WTC11 (cell line): Measurements from ENCODE around the gene ODAD4. TPM values are rescaled to one million over a fixed set of nuclear protein-coding genes. Genes with fewer than 3 reads are reported as not detected.

Experiments
- ATAC-seq: fragments of 200-7000 bp; cut with Tn5 transposase; 2 replicates; pipeline ENCODE4 v1.10.0; 2021; ENCODE audit warnings: mild to moderate bottlenecking, moderate library complexity
- CTCF ChIA-PET: fragments of 300-600 bp; sonication (Branson Sonifier 250); formaldehyde crosslinking; loops from one replicate; lab custom pipeline; 2021; ENCODE audit warnings: antibody characterized with exemption; lab: Charles Lee
- POLR2A ChIA-PET: fragments of 350-600 bp; sonication (Branson Sonifier 250); formaldehyde crosslinking; loops from one replicate; lab custom pipeline; 2021; ENCODE audit warnings: antibody characterized with exemption; lab: Charles Lee
- DNase-seq: peaks from one replicate; pipeline ENCODE4 v3.0.0; 2021; ENCODE audit warnings: low spot score
- H3K27ac Mint-ChIP-seq: 2 replicates; pipeline ENCODE4 v1.8.0; 2021; ENCODE audit warnings: mixed read lengths
- H3K27me3 Mint-ChIP-seq: 2 replicates; pipeline ENCODE4 v1.8.0; 2021; ENCODE audit warnings: low read depth, mild to moderate bottlenecking, moderate library complexity, mixed read lengths
- H3K36me3 Mint-ChIP-seq: 2 replicates; pipeline ENCODE4 v1.8.0; 2021; ENCODE audit warnings: mixed read lengths
- H3K4me1 Mint-ChIP-seq: 2 replicates; pipeline ENCODE4 v1.8.0; 2022; ENCODE audit warnings: mixed read lengths
- H3K4me3 Mint-ChIP-seq: 2 replicates; pipeline ENCODE4 v1.8.0; 2021; ENCODE audit warnings: mild to moderate bottlenecking, moderate library complexity, mixed read lengths
- H3K9me3 Mint-ChIP-seq: 2 replicates; pipeline ENCODE4 v1.8.0; 2021; ENCODE audit warnings: mixed read lengths
- E2F4 ChIP-seq: sonication (generic); formaldehyde crosslinking; IDR thresholded peaks from 2 replicates; pipeline ENCODE4 v1.8.1; 2022; ENCODE audit warnings: low read depth, mild to moderate bottlenecking, moderate library complexity, missing genetic modification reagents, borderline replicate concordance
- ESRRA ChIP-seq: sonication (generic); formaldehyde crosslinking; IDR thresholded peaks from 2 replicates; pipeline ENCODE4 v1.8.1; 2022; ENCODE audit warnings: mild to moderate bottlenecking, missing genetic modification reagents, borderline replicate concordance
- ETV6 ChIP-seq: sonication (generic); formaldehyde crosslinking; IDR thresholded peaks from 2 replicates; pipeline ENCODE4 v1.8.1; 2022; ENCODE audit warnings: mild to moderate bottlenecking, missing genetic modification reagents
- NFATC4 ChIP-seq: fragments of 250-450 bp; sonication (Bioruptor Pico); IDR thresholded peaks from 2 replicates; pipeline ENCODE4 v1.9.0; 2021; ENCODE audit warnings: mild to moderate bottlenecking
- NR2C2 ChIP-seq: sonication (generic); formaldehyde crosslinking; IDR thresholded peaks from 2 replicates; pipeline ENCODE4 v1.8.0; 2022; ENCODE audit warnings: mild to moderate bottlenecking, missing genetic modification reagents
- RELA ChIP-seq: sonication (generic); formaldehyde crosslinking; IDR thresholded peaks from 2 replicates; pipeline ENCODE4 v1.8.1; 2022; ENCODE audit warnings: missing genetic modification reagents, mild to moderate bottlenecking, borderline replicate concordance
- SMAD3 ChIP-seq: sonication (generic); formaldehyde crosslinking; IDR thresholded peaks from 2 replicates; pipeline ENCODE4 v1.8.0; 2022; ENCODE audit warnings: missing genetic modification reagents, mild to moderate bottlenecking, borderline replicate concordance
- SOX15 ChIP-seq: fragments of 250-450 bp; sonication (Bioruptor Pico); IDR thresholded peaks from 2 replicates; pipeline ENCODE4 v1.9.0; 2021; ENCODE audit warnings: mild to moderate bottlenecking
- TEAD4 ChIP-seq: sonication (generic); formaldehyde crosslinking; IDR thresholded peaks from 2 replicates; pipeline ENCODE4 v1.8.0; 2022; ENCODE audit warnings: mild to moderate bottlenecking, missing genetic modification reagents
- USF2 ChIP-seq: sonication (generic); formaldehyde crosslinking; IDR thresholded peaks from 2 replicates; pipeline ENCODE4 v1.8.1; 2023; ENCODE audit warnings: mild to moderate bottlenecking, missing genetic modification reagents, moderate library complexity
- ZNF121 ChIP-seq: sonication (generic); formaldehyde crosslinking; IDR thresholded peaks from 2 replicates; pipeline ENCODE4 v1.8.0; 2023; ENCODE audit warnings: missing genetic modification reagents
- ZNF138 ChIP-seq: sonication (generic); formaldehyde crosslinking; conservative IDR thresholded peaks from 2 replicates; pipeline ENCODE4 v1.8.1; 2022; ENCODE audit warnings: mild to moderate bottlenecking, moderate library complexity, missing genetic modification reagents
- ZNF281 ChIP-seq: sonication (generic); formaldehyde crosslinking; IDR thresholded peaks from 2 replicates; pipeline ENCODE4 v1.8.0; 2023; ENCODE audit warnings: mild to moderate bottlenecking, missing genetic modification reagents
- ZNF423 ChIP-seq: fragments of 250-450 bp; sonication (Bioruptor Pico); IDR thresholded peaks from 2 replicates; pipeline ENCODE4 v2.1.2; 2022; ENCODE audit warnings: mild to moderate bottlenecking, moderate library complexity
- total RNA-seq: library from RNA; stranded (reverse); gene quantifications from 3 replicates; pipeline ENCODE4 v1.2.3, GENCODE V29; 2021
- TF ChIP-seq, protein P1 (sequence below): fragments of 250-450 bp; sonication (Bioruptor Pico); IDR thresholded peaks from 2 replicates; pipeline ENCODE4 v1.8.0; 2021; ENCODE audit warnings: mild to moderate bottlenecking
- TF ChIP-seq, protein P2 (sequence below): sonication (generic); formaldehyde crosslinking; IDR thresholded peaks from 2 replicates; pipeline ENCODE4 v1.8.1; 2023; ENCODE audit warnings: mild to moderate bottlenecking, missing genetic modification reagents
- TF ChIP-seq, protein P3 (sequence below): fragments of 250-450 bp; sonication (Bioruptor Pico); IDR thresholded peaks from 2 replicates; pipeline ENCODE4 v1.9.0; 2021; ENCODE audit warnings: mild to moderate bottlenecking
- TF ChIP-seq, protein P4 (sequence below): sonication (generic); formaldehyde crosslinking; IDR thresholded peaks from 2 replicates; pipeline ENCODE4 v1.8.1; 2022; ENCODE audit warnings: low read depth, missing genetic modification reagents, borderline replicate concordance

Gene ODAD4
- total RNA-seq, 1 experiment from 2014 or later = 1.9 TPM

- ATAC-seq (no peak), DNase-seq (no peak)
- no peak for TF ChIP-seq NR2C2 (CRISPR knock-in tag)
- TF ChIP-seq RELA (CRISPR knock-in tag) = no peak
- no peak for TF ChIP-seq ESRRA
- no peak for TF ChIP-seq TEAD4 (CRISPR knock-in tag)
- TF ChIP-seq, protein P1, sequence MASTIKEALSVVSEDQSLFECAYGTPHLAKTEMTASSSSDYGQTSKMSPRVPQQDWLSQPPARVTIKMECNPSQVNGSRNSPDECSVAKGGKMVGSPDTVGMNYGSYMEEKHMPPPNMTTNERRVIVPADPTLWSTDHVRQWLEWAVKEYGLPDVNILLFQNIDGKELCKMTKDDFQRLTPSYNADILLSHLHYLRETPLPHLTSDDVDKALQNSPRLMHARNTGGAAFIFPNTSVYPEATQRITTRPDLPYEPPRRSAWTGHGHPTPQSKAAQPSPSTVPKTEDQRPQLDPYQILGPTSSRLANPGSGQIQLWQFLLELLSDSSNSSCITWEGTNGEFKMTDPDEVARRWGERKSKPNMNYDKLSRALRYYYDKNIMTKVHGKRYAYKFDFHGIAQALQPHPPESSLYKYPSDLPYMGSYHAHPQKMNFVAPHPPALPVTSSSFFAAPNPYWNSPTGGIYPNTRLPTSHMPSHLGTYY (CRISPR knock-in tag) = no peak
- no peak for TF ChIP-seq ZNF138 (CRISPR knock-in tag)
- no peak for TF ChIP-seq SMAD3 (CRISPR knock-in tag)
- TF ChIP-seq, protein P2, sequence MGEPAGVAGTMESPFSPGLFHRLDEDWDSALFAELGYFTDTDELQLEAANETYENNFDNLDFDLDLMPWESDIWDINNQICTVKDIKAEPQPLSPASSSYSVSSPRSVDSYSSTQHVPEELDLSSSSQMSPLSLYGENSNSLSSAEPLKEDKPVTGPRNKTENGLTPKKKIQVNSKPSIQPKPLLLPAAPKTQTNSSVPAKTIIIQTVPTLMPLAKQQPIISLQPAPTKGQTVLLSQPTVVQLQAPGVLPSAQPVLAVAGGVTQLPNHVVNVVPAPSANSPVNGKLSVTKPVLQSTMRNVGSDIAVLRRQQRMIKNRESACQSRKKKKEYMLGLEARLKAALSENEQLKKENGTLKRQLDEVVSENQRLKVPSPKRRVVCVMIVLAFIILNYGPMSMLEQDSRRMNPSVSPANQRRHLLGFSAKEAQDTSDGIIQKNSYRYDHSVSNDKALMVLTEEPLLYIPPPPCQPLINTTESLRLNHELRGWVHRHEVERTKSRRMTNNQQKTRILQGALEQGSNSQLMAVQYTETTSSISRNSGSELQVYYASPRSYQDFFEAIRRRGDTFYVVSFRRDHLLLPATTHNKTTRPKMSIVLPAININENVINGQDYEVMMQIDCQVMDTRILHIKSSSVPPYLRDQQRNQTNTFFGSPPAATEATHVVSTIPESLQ = no peak
- no peak for TF ChIP-seq ZNF281 (CRISPR knock-in tag)
- TF ChIP-seq, protein P3, sequence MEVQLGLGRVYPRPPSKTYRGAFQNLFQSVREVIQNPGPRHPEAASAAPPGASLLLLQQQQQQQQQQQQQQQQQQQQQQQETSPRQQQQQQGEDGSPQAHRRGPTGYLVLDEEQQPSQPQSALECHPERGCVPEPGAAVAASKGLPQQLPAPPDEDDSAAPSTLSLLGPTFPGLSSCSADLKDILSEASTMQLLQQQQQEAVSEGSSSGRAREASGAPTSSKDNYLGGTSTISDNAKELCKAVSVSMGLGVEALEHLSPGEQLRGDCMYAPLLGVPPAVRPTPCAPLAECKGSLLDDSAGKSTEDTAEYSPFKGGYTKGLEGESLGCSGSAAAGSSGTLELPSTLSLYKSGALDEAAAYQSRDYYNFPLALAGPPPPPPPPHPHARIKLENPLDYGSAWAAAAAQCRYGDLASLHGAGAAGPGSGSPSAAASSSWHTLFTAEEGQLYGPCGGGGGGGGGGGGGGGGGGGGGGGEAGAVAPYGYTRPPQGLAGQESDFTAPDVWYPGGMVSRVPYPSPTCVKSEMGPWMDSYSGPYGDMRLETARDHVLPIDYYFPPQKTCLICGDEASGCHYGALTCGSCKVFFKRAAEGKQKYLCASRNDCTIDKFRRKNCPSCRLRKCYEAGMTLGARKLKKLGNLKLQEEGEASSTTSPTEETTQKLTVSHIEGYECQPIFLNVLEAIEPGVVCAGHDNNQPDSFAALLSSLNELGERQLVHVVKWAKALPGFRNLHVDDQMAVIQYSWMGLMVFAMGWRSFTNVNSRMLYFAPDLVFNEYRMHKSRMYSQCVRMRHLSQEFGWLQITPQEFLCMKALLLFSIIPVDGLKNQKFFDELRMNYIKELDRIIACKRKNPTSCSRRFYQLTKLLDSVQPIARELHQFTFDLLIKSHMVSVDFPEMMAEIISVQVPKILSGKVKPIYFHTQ = no peak
- TF ChIP-seq, protein P4, sequence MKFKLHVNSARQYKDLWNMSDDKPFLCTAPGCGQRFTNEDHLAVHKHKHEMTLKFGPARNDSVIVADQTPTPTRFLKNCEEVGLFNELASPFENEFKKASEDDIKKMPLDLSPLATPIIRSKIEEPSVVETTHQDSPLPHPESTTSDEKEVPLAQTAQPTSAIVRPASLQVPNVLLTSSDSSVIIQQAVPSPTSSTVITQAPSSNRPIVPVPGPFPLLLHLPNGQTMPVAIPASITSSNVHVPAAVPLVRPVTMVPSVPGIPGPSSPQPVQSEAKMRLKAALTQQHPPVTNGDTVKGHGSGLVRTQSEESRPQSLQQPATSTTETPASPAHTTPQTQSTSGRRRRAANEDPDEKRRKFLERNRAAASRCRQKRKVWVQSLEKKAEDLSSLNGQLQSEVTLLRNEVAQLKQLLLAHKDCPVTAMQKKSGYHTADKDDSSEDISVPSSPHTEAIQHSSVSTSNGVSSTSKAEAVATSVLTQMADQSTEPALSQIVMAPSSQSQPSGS (CRISPR knock-in tag) = no peak
- TF ChIP-seq ETV6 = no peak
- no peak for TF ChIP-seq USF2
- TF ChIP-seq NFATC4 (CRISPR knock-in tag) = no peak
- no peak for TF ChIP-seq E2F4
- no peak for TF ChIP-seq ZNF423 (CRISPR knock-in tag)
- TF ChIP-seq ZNF121 = no peak
- no peak for TF ChIP-seq SOX15
- ChIA-PET POLR2A (no interaction called here), CTCF (no interaction called here)
- H3K27me3 Mint-ChIP-seq = no peaks in the 10 kb centered on the region; the same call in 1 of the 2 replicates
- H3K4me3 Mint-ChIP-seq = no peak overlapping the region
- no peaks in the 10 kb centered on the region for H3K9me3 Mint-ChIP-seq
- H3K36me3 Mint-ChIP-seq = peaks cover 52% of the 10 kb centered on the region
- no peak overlapping the region for H3K27ac Mint-ChIP-seq
- no peaks in the 10 kb centered on the region for H3K4me1 Mint-ChIP-seq
Measured at GRCh38 chr17:42001729-42002128, 71.3 kb downstream of the ODAD4 start.
